ENCODE data around the gene CDH12.

Gene CDH12

DNA sequence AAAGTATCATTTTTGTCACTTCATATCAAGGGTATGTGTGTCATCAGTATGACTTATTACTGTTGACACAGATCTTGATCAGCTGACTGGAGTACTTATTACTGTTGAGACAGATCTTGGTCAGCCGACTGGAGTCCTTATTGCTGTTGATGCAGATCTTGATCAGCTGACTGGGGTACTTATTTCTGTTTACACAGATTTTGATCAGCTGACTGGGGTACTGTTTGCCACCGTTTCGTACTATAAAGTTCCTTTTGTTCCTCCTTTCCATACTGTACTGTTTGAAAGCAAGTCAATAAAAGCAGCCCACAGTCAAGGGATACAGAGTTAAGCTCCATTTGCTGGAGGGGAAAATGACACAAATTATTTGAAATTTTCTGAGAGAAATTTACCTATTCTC lies 347.3 kb downstream of the CDH12 start:
- no peak overlapping the region for H3K4me3 ChIP-seq (ENCODE audit: low read depth in 1 of 2, low read length in 2 of 2)
- H3K27me3 ChIP-seq (ENCODE audit: control insufficient read depth in 1 of 2, insufficient read depth in 2 of 2, low read length in 2 of 2), result no peaks in the 10 kb centered on the region
- H3K9ac ChIP-seq (ENCODE audit: low read length), result no peak overlapping the region
- H3K27ac ChIP-seq (ENCODE audit: low read depth, low read length), result no peak overlapping the region
- no peaks in the 10 kb centered on the region for H3K4me1 ChIP-seq (ENCODE audit: insufficient read depth, low read length)
- no peaks in the 10 kb centered on the region for H3K9me3 ChIP-seq (ENCODE audit: low read length)
- no peaks in the 10 kb centered on the region for H3K36me3 ChIP-seq (ENCODE audit: insufficient read depth, low read length)

DNA sequence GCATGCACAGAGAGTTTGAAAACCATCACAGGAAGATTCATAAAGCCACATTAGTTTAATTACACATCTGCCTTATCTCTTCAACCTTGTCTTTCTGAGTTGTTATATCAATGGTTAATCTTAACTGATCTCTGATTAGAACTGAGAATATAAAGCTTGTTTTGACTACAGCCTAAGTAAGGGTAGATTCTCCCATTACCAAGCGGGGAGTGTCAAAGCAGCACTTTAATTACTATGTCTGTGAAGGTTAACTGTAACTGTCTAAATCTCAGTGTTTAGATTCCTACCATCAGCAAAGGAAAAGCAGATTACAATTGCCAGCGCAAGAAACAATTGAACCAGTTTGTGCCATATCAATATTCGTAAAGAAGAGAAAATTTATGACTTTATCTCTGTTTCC lies 348.7 kb downstream of the CDH12 start:
- Histone ChIP-seq H3K9me3 (ENCODE audit: low read length) (no peaks in the 10 kb centered on the region), H3K27ac (ENCODE audit: low read depth, low read length) (no peak overlapping the region), H3K9ac (ENCODE audit: low read length) (no peak overlapping the region), H3K4me1 (ENCODE audit: insufficient read depth, low read length) (no peaks in the 10 kb centered on the region), H3K4me3 (ENCODE audit: low read depth in 1 of 2, low read length in 2 of 2) (no peak overlapping the region), H3K27me3 (ENCODE audit: control insufficient read depth in 1 of 2, insufficient read depth in 2 of 2, low read length in 2 of 2) (no peaks in the 10 kb centered on the region), H3K36me3 (ENCODE audit: insufficient read depth, low read length) (no peaks in the 10 kb centered on the region)

DNA sequence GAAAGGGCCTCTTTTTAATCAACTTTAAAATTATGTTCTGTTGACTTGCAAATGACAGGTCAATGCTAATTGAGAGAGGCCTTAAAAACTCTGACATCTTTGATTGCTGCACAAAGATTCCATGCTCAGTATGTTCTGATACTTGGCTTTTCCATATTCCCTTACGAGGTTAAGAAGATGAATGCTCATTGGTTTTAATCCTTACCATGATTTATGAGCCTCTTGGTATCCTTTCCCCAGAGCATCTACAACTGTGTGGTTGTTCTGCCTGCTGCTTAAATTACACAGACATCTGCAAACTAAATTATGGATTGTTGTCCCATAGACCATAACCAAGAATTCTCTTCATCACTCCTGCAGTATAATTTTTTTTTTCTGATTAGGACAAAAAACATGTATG lies 352.6 kb downstream of the CDH12 start:
- no peak overlapping the region for H3K4me3 ChIP-seq (ENCODE audit: low read depth in 1 of 2, low read length in 2 of 2)
- no peak overlapping the region for H3K9ac ChIP-seq (ENCODE audit: low read length)
- no peaks in the 10 kb centered on the region for H3K36me3 ChIP-seq (ENCODE audit: insufficient read depth, low read length)
- no peak overlapping the region for H3K27ac ChIP-seq (ENCODE audit: low read depth, low read length)
- no peaks in the 10 kb centered on the region for H3K4me1 ChIP-seq (ENCODE audit: insufficient read depth, low read length)
- no peaks in the 10 kb centered on the region for H3K27me3 ChIP-seq (ENCODE audit: control insufficient read depth in 1 of 2, insufficient read depth in 2 of 2, low read length in 2 of 2)
- H3K9me3 ChIP-seq (ENCODE audit: low read length), result no peaks in the 10 kb centered on the region

DNA sequence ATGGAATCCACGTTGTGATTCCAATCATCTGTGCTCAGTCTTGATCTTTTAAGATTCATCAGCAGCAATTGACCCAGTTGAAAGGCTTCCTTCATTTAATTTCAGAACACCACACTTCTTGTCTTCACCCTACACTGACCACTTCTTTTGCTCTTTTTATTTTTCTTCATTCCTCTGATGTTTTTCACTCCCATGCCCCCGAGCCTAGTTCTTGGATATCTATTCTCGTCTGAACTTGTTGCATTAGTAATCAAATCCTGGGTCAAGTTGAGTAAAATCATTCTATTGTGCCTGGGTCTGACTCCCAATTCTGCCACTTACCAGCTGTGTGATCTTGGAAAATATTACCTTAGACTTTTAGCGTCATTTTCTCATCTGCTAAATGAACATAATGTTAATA lies 356.5 kb downstream of the CDH12 start:
- Histone ChIP-seq H3K36me3 (ENCODE audit: insufficient read depth, low read length) (no peaks in the 10 kb centered on the region), H3K9ac (ENCODE audit: low read length) (no peak overlapping the region), H3K27ac (ENCODE audit: low read depth, low read length) (no peak overlapping the region), H3K27me3 (ENCODE audit: control insufficient read depth in 1 of 2, insufficient read depth in 2 of 2, low read length in 2 of 2) (no peaks in the 10 kb centered on the region), H3K9me3 (ENCODE audit: low read length) (no peaks in the 10 kb centered on the region), H3K4me3 (ENCODE audit: low read depth in 1 of 2, low read length in 2 of 2) (no peak overlapping the region), H3K4me1 (ENCODE audit: insufficient read depth, low read length) (no peaks in the 10 kb centered on the region)

DNA sequence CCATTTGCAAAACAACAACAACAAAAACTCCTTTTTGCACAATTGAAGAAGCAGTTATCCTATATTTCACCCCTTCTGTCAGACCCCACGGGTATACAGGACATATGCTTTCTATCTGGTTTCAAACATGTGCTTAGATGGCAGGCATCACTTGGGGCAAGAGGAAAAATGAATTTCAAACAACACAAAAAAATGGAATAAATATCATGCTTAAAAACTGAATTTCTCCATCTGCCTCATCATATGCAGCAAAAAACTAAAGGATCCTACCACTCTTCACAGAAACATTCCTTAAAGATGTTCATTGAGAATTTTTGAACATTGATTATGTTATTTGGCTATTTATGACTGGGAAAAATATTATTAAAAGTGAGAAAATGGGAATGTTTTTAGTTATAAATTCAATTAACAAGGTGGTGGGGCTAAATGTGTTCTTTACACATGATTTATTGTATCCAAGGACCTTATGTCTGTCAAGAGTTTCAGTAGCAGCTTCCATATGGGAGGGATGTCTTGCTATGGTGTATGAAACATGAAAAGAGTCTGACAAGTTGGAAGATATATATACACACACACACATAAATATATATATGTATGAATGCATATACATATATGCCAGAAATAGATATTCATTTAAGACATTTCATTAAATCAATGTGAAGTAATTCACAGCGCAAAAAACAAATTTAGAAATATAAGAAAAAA lies 358.0 kb downstream of the CDH12 start:
- H3K27me3 ChIP-seq (ENCODE audit: control insufficient read depth in 1 of 2, insufficient read depth in 2 of 2, low read length in 2 of 2), result no peaks in the 10 kb centered on the region
- no peak overlapping the region for H3K9ac ChIP-seq (ENCODE audit: low read length)
- H3K9me3 ChIP-seq (ENCODE audit: low read length), result no peaks in the 10 kb centered on the region
- no peaks in the 10 kb centered on the region for H3K36me3 ChIP-seq (ENCODE audit: insufficient read depth, low read length)
- no peak overlapping the region for H3K27ac ChIP-seq (ENCODE audit: low read depth, low read length)
- H3K4me3 ChIP-seq (ENCODE audit: low read depth in 1 of 2, low read length in 2 of 2), result no peak overlapping the region
- H3K4me1 ChIP-seq (ENCODE audit: insufficient read depth, low read length), result no peaks in the 10 kb centered on the region

DNA sequence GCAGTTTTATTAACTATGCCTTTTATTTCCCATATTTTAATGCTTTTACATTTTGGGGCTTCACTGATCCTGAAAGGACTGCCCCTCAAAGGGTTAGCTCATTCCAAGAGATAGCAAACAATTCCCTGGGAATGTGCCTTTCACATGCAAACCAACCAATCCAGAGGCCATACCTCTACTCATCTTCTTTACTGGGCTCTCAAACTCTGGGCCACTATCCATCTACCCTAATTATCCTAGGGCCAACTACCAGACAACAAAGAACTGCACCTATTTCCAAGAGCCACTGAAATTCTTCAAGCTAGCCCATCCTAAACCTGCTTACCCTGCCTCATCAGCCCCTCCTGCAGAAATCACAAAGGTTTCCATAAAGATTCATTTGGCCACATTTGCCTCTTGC lies 364.7 kb downstream of the CDH12 start:
- H3K9me3 ChIP-seq (ENCODE audit: low read length), result no peaks in the 10 kb centered on the region
- no peaks in the 10 kb centered on the region for H3K36me3 ChIP-seq (ENCODE audit: insufficient read depth, low read length)
- H3K9ac ChIP-seq (ENCODE audit: low read length), result no peak overlapping the region
- no peaks in the 10 kb centered on the region for H3K27me3 ChIP-seq (ENCODE audit: control insufficient read depth in 1 of 2, insufficient read depth in 2 of 2, low read length in 2 of 2)
- no peak overlapping the region for H3K27ac ChIP-seq (ENCODE audit: low read depth, low read length)
- no peaks in the 10 kb centered on the region for H3K4me1 ChIP-seq (ENCODE audit: insufficient read depth, low read length)
- no peak overlapping the region for H3K4me3 ChIP-seq (ENCODE audit: low read depth in 1 of 2, low read length in 2 of 2)

DNA sequence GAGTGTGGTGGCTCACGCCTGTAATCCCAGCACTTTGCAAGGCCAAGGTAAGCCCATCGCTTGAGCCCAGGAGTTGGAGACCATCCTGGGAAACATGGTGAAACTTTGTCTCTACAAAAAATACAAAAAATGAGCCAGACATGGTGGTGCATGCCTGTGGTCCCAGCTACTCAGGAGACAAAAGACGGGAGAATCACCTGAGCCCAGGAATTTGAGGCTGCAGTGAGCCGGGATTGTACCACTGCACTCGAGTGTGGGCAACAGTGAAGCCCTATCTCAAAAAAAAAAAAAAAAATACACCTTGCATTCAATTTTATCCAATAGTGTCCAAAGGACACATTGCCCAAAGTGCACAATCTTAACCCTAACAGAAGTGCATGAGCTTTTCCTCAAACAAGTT lies 372.8 kb downstream of the CDH12 start:
- Histone ChIP-seq H3K9ac (ENCODE audit: low read length) (no peak overlapping the region), H3K27me3 (ENCODE audit: control insufficient read depth in 1 of 2, insufficient read depth in 2 of 2, low read length in 2 of 2) (no peaks in the 10 kb centered on the region), H3K27ac (ENCODE audit: low read depth, low read length) (no peak overlapping the region), H3K4me3 (ENCODE audit: low read depth in 1 of 2, low read length in 2 of 2) (no peak overlapping the region), H3K4me1 (ENCODE audit: insufficient read depth, low read length) (no peaks in the 10 kb centered on the region), H3K9me3 (ENCODE audit: low read length) (no peaks in the 10 kb centered on the region), H3K36me3 (ENCODE audit: insufficient read depth, low read length) (no peaks in the 10 kb centered on the region)

DNA sequence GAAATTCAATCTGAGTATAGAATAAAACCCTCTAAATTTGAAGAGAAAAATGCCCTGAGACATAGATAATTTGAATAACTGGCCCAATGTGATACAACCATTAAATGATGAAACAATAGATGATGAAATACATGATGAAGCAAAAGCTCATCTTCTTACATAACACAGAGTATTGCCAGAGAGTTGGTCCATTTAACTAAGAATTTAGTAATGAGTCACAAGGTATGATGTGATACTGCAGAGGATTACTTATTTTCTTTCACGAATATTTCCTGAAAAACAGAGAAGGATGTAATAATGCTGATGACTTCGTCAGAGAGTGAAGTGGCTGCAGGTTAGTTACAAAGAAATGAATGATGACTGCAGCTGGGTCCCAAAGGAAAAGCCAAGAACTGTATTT lies 379.3 kb downstream of the CDH12 start:
- Histone ChIP-seq H3K27ac (ENCODE audit: low read depth, low read length) (no peak overlapping the region), H3K4me3 (ENCODE audit: low read depth in 1 of 2, low read length in 2 of 2) (no peak overlapping the region), H3K9me3 (ENCODE audit: low read length) (no peaks in the 10 kb centered on the region), H3K9ac (ENCODE audit: low read length) (no peak overlapping the region), H3K4me1 (ENCODE audit: insufficient read depth, low read length) (no peaks in the 10 kb centered on the region), H3K36me3 (ENCODE audit: insufficient read depth, low read length) (no peaks in the 10 kb centered on the region), H3K27me3 (ENCODE audit: control insufficient read depth in 1 of 2, insufficient read depth in 2 of 2, low read length in 2 of 2) (no peaks in the 10 kb centered on the region)

DNA sequence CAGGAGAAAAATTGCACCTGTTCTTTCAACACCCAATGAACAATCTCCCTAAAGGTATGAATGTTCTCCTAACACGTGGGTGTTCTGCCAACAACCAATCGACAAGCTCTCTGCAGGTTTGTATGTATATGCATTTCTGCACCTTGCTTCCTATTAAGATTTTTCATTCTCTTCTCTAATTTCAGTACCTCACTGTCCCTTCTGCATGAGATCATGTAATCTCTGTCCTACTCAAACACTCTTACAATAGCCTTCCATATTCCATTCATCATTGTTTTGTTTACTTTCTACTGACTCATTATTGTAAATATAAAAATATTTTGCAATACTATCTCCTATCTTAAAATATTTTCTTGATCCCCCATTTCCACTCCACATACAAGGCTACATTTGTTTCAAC lies 382.0 kb downstream of the CDH12 start:
- Histone ChIP-seq H3K36me3 (ENCODE audit: insufficient read depth, low read length) (no peaks in the 10 kb centered on the region), H3K4me1 (ENCODE audit: insufficient read depth, low read length) (no peaks in the 10 kb centered on the region), H3K27me3 (ENCODE audit: control insufficient read depth in 1 of 2, insufficient read depth in 2 of 2, low read length in 2 of 2) (no peaks in the 10 kb centered on the region), H3K9ac (ENCODE audit: low read length) (no peak overlapping the region), H3K4me3 (ENCODE audit: low read depth in 1 of 2, low read length in 2 of 2) (no peak overlapping the region), H3K27ac (ENCODE audit: low read depth, low read length) (no peak overlapping the region), H3K9me3 (ENCODE audit: low read length) (no peaks in the 10 kb centered on the region)

DNA sequence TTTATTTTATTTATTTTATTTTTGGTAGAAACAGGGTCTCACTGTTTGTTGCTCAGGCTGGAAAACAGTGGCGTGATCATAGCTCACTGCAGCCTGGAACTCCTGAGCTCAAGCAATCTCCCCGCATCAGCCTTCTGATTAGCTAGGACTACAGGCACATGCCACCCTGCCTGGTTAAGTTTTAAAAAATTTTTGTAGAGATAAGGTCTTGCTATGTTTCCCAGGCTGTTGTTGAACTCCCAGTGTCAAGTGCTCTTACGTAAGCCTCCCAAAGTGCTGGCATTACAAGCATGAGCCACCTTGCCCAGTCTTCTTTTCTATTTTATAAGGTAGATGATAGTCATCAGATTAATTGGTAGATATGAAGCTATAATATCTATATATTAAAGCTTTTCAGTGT lies 382.7 kb downstream of the CDH12 start:
- H3K36me3 ChIP-seq (ENCODE audit: insufficient read depth, low read length), result no peaks in the 10 kb centered on the region
- no peaks in the 10 kb centered on the region for H3K27me3 ChIP-seq (ENCODE audit: control insufficient read depth in 1 of 2, insufficient read depth in 2 of 2, low read length in 2 of 2)
- no peak overlapping the region for H3K9ac ChIP-seq (ENCODE audit: low read length)
- H3K4me3 ChIP-seq (ENCODE audit: low read depth in 1 of 2, low read length in 2 of 2), result no peak overlapping the region
- no peak overlapping the region for H3K27ac ChIP-seq (ENCODE audit: low read depth, low read length)
- H3K9me3 ChIP-seq (ENCODE audit: low read length), result no peaks in the 10 kb centered on the region
- H3K4me1 ChIP-seq (ENCODE audit: insufficient read depth, low read length), result no peaks in the 10 kb centered on the region

DNA sequence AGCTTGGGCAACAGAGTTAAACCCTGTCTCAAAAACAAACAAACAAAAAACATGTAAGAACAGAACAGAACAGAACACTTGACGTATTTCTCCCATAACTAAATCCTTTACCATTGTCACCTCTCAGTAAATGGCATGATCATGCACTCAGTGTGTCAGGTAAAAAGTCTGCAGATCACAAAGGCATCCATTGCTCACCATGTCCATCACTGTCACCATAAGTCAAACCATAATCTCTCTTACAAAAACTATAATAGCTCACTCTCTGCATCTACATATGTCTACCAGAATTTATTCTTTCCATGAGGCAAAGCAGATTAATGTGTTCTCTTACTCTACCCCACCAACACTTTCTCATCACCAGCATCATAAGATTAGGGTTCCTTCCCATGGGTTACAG lies 387.5 kb downstream of the CDH12 start:
- H3K36me3 ChIP-seq (ENCODE audit: insufficient read depth, low read length), result no peaks in the 10 kb centered on the region
- no peak overlapping the region for H3K4me3 ChIP-seq (ENCODE audit: low read depth in 1 of 2, low read length in 2 of 2)
- no peak overlapping the region for H3K9ac ChIP-seq (ENCODE audit: low read length)
- H3K27ac ChIP-seq (ENCODE audit: low read depth, low read length), result no peak overlapping the region
- H3K9me3 ChIP-seq (ENCODE audit: low read length), result no peaks in the 10 kb centered on the region
- H3K4me1 ChIP-seq (ENCODE audit: insufficient read depth, low read length), result no peaks in the 10 kb centered on the region
- no peaks in the 10 kb centered on the region for H3K27me3 ChIP-seq (ENCODE audit: control insufficient read depth in 1 of 2, insufficient read depth in 2 of 2, low read length in 2 of 2)

DNA sequence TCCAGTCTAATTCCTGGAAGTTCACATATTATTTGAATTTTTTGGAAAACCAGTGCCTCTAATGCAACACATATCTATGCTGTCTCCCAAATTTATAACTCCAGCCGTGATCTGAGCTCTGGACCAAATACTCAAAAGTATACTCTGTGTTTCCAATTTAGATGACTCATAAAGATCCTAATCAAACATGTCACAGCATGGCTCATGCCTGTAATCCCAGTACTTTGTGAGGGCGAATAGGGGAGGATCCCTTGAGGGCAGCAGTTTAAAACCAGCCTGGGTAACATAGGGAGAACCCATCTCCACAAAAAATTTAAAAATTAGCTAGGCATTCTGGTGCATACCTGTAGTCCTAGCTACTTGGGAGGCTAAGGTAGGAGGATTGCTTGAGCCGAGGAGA lies 388.0 kb downstream of the CDH12 start:
- Histone ChIP-seq H3K4me3 (ENCODE audit: low read depth in 1 of 2, low read length in 2 of 2) (no peak overlapping the region), H3K27me3 (ENCODE audit: control insufficient read depth in 1 of 2, insufficient read depth in 2 of 2, low read length in 2 of 2) (no peaks in the 10 kb centered on the region), H3K9me3 (ENCODE audit: low read length) (no peaks in the 10 kb centered on the region), H3K4me1 (ENCODE audit: insufficient read depth, low read length) (no peaks in the 10 kb centered on the region), H3K36me3 (ENCODE audit: insufficient read depth, low read length) (no peaks in the 10 kb centered on the region), H3K9ac (ENCODE audit: low read length) (no peak overlapping the region), H3K27ac (ENCODE audit: low read depth, low read length) (no peak overlapping the region)
